ENCODE results near the gene IMMP2L. TPM values are rescaled to one million over a fixed set of nuclear protein-coding genes. Genes with fewer than 3 reads are reported as not detected.

The IMMP2L gene
- total and polyA plus RNA-seq, 4 donors, result 7.3 to 21.1 (median 12.4) TPM

DNA sequence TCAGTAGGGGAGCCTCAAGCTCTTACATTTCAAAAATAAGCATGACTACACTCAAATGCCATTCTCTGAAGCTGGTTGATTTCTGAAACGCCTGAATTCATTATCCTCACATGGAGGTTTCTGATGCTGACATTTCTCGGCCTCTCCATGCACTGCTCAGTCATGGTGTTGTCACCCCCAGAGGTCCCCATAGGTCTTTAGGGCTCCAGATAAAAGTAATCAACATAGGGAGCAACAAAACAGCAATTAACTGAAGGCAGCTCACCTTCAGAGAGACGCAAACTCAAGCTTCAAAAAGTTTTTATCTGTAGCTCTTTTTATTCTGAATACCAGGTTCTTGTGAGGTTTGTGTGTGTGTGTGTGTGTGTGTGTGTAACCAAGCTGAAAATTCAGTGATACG lies 694.5 kb downstream of the IMMP2L start:
- H3K36me3 ChIP-seq (ENCODE audit: control insufficient read depth in 4 of 4, insufficient read depth in 3 of 4, low read depth in 1 of 4, low read length in 3 of 4), result peaks cover 0 to 2% (median 0%) of the 10 kb centered on the region in 4 donors
- H3K4me1 ChIP-seq (ENCODE audit: control insufficient read depth in 4 of 4, insufficient read depth in 4 of 4, low read length in 3 of 4), result no peaks in the 10 kb centered on the region
- H3K27me3 ChIP-seq (ENCODE audit: control insufficient read depth in 4 of 4, insufficient read depth in 4 of 4, low read length in 3 of 4), result no peaks in the 10 kb centered on the region
- 95% methylated on average over 4 of the region's 4 CpGs for WGBS
- H3K4me3 ChIP-seq (ENCODE audit: low read depth in 1 of 3, low read length in 3 of 3), result no peak overlapping the region
- H3K9me3 ChIP-seq (ENCODE audit: control insufficient read depth in 4 of 4, low read length in 3 of 4), result peaks cover 0 to 2% (median 0%) of the 10 kb centered on the region in 4 donors
- H3K27ac ChIP-seq (ENCODE audit: low read depth in 1 of 2, low read length in 2 of 2), result no peak overlapping the region
- DNase-seq (ENCODE audit: low spot score), result no peak
- TF ChIP-seq, protein P1, sequence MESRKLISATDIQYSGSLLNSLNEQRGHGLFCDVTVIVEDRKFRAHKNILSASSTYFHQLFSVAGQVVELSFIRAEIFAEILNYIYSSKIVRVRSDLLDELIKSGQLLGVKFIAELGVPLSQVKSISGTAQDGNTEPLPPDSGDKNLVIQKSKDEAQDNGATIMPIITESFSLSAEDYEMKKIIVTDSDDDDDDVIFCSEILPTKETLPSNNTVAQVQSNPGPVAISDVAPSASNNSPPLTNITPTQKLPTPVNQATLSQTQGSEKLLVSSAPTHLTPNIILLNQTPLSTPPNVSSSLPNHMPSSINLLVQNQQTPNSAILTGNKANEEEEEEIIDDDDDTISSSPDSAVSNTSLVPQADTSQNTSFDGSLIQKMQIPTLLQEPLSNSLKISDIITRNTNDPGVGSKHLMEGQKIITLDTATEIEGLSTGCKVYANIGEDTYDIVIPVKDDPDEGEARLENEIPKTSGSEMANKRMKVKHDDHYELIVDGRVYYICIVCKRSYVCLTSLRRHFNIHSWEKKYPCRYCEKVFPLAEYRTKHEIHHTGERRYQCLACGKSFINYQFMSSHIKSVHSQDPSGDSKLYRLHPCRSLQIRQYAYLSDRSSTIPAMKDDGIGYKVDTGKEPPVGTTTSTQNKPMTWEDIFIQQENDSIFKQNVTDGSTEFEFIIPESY (IDR thresholded peaks at IDR 0.05), result no peak
- TF ChIP-seq YY1 (IDR thresholded peaks at IDR 0.05) (no peak), EGR1 (IDR thresholded peaks at IDR 0.05; ENCODE audit: low read depth in 2 of 2) (no peak), RAD21 (IDR thresholded peaks at IDR 0.05) (no peak), RXRA (IDR thresholded peaks at IDR 0.05) (no peak), SP1 (IDR thresholded peaks at IDR 0.05) (no peak), GABPA (IDR thresholded peaks at IDR 0.05 in 1 of 2, conservative IDR thresholded peaks at IDR 0.05 in 1 of 2) (no peak), TAF1 (conservative IDR thresholded peaks at IDR 0.05) (no peak), JUND (IDR thresholded peaks at IDR 0.05) (no peak), FOXA2 (IDR thresholded peaks at IDR 0.05) (no peak), HNF4G (IDR thresholded peaks at IDR 0.05) (no peak), FOXA1 (IDR thresholded peaks at IDR 0.05) (no peak), HNF4A (conservative IDR thresholded peaks at IDR 0.05) (no peak), NR2F2 (IDR thresholded peaks at IDR 0.05) (no peak)
- TF ChIP-seq, protein P2, sequence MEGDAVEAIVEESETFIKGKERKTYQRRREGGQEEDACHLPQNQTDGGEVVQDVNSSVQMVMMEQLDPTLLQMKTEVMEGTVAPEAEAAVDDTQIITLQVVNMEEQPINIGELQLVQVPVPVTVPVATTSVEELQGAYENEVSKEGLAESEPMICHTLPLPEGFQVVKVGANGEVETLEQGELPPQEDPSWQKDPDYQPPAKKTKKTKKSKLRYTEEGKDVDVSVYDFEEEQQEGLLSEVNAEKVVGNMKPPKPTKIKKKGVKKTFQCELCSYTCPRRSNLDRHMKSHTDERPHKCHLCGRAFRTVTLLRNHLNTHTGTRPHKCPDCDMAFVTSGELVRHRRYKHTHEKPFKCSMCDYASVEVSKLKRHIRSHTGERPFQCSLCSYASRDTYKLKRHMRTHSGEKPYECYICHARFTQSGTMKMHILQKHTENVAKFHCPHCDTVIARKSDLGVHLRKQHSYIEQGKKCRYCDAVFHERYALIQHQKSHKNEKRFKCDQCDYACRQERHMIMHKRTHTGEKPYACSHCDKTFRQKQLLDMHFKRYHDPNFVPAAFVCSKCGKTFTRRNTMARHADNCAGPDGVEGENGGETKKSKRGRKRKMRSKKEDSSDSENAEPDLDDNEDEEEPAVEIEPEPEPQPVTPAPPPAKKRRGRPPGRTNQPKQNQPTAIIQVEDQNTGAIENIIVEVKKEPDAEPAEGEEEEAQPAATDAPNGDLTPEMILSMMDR (IDR thresholded peaks at IDR 0.05; ENCODE audit: low read depth, low read length, missing input control), result no peak
- TF ChIP-seq, protein P3, sequence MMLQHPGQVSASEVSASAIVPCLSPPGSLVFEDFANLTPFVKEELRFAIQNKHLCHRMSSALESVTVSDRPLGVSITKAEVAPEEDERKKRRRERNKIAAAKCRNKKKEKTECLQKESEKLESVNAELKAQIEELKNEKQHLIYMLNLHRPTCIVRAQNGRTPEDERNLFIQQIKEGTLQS (IDR thresholded peaks at IDR 0.05), result no peak
- TF ChIP-seq, protein P4, sequence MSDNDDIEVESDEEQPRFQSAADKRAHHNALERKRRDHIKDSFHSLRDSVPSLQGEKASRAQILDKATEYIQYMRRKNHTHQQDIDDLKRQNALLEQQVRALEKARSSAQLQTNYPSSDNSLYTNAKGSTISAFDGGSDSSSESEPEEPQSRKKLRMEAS (IDR thresholded peaks at IDR 0.05), result no peak
- TF ChIP-seq, protein P5, sequence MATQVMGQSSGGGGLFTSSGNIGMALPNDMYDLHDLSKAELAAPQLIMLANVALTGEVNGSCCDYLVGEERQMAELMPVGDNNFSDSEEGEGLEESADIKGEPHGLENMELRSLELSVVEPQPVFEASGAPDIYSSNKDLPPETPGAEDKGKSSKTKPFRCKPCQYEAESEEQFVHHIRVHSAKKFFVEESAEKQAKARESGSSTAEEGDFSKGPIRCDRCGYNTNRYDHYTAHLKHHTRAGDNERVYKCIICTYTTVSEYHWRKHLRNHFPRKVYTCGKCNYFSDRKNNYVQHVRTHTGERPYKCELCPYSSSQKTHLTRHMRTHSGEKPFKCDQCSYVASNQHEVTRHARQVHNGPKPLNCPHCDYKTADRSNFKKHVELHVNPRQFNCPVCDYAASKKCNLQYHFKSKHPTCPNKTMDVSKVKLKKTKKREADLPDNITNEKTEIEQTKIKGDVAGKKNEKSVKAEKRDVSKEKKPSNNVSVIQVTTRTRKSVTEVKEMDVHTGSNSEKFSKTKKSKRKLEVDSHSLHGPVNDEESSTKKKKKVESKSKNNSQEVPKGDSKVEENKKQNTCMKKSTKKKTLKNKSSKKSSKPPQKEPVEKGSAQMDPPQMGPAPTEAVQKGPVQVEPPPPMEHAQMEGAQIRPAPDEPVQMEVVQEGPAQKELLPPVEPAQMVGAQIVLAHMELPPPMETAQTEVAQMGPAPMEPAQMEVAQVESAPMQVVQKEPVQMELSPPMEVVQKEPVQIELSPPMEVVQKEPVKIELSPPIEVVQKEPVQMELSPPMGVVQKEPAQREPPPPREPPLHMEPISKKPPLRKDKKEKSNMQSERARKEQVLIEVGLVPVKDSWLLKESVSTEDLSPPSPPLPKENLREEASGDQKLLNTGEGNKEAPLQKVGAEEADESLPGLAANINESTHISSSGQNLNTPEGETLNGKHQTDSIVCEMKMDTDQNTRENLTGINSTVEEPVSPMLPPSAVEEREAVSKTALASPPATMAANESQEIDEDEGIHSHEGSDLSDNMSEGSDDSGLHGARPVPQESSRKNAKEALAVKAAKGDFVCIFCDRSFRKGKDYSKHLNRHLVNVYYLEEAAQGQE (IDR thresholded peaks at IDR 0.05), result no peak
- H3K9ac ChIP-seq (ENCODE audit: low read depth in 1 of 2, low read length in 2 of 2), result no peak overlapping the region

Data from liver (tissue), 9 donors.